NOMO-1 treated with dmso at 0.1 percent for 144 hours (cell line): ENCODE measurements around the gene ADPRHL1.
A peak's percentile ranks its signal among the peaks of the same experiment; 100 is the strongest.

Source experiments
- DNase-seq: peaks from one replicate; lab custom pipeline; 2025; ENCODE audit not compliant: unreplicated experiment; lab: John Stamatoyannopoulos, UW

ADPRHL1 gene

GRCh38 chr13:113452942-113453901 lies at the start of gene ADPRHL1:
ADPRHL1 (minus strand) TSS chr13:113453488; CDS start chr13:113453437, 51 bp downstream.
- DNase-seq, result no peak

- no peak for DNase-seq
Measured at GRCh38 chr13:113502686-113503085, 49.4 kb upstream of the ADPRHL1 start.

GRCh38 chr13:113500530-113501265 lies 47.4 kb upstream of the ADPRHL1 start:
- no peak for DNase-seq

GRCh38 chr13:113499936-113500335 lies 46.6 kb upstream of the ADPRHL1 start:
- no peak for DNase-seq

GRCh38 chr13:113498905-113499304 lies 45.6 kb upstream of the ADPRHL1 start:
- DNase-seq, result no peak

GRCh38 chr13:113497217-113497616 lies 43.9 kb upstream of the ADPRHL1 start:
- no peak for DNase-seq

GRCh38 chr13:113495494-113496210 lies 42.4 kb upstream of the ADPRHL1 start:
- DNase-seq, result no peak

- peak; percentile 50 for DNase-seq
Measured at GRCh38 chr13:113493315-113493951, 40.1 kb upstream of the ADPRHL1 start.

- no peak for DNase-seq
Measured at GRCh38 chr13:113491982-113492381, 38.7 kb upstream of the ADPRHL1 start.

- no peak for DNase-seq
Measured at GRCh38 chr13:113491418-113491883, 38.2 kb upstream of the ADPRHL1 start.

GRCh38 chr13:113490496-113491417 lies 37.5 kb upstream of the ADPRHL1 start, which contains the start of gene DCUN1D2:
DCUN1D2 (minus strand) TSS chr13:113490711; CDS start chr13:113490669, 42 bp downstream.
- peak; percentile 92 for DNase-seq

- DNase-seq, result no peak
Measured at GRCh38 chr13:113489549-113490495, 36.5 kb upstream of the ADPRHL1 start.

- no peak for DNase-seq
Measured at GRCh38 chr13:113489171-113489548, 35.9 kb upstream of the ADPRHL1 start.

GRCh38 chr13:113488283-113488682 lies 35.0 kb upstream of the ADPRHL1 start:
- DNase-seq, result no peak

GRCh38 chr13:113486698-113487097 lies 33.4 kb upstream of the ADPRHL1 start:
- DNase-seq, result no peak

GRCh38 chr13:113485545-113485944 lies 32.3 kb upstream of the ADPRHL1 start:
- no peak for DNase-seq

GRCh38 chr13:113483504-113484293 lies 30.4 kb upstream of the ADPRHL1 start:
- DNase-seq, result no peak

GRCh38 chr13:113483081-113483480 lies 29.8 kb upstream of the ADPRHL1 start:
- DNase-seq, result no peak
